Neural cell (in vitro differentiated cells): ENCODE results near the gene IMMP2L.

ENCODE experiments used
- CTCF ChIP-seq: fragments of 450-650 bp; IDR thresholded peaks from 2 replicates; pipeline ENCODE4 v1.5.1; 2014; ENCODE audit warnings: antibody characterized with exemption, mild to moderate bottlenecking, moderate library complexity; ENCODE audit not compliant: poor library complexity, severe bottlenecking
- EP300 ChIP-seq: fragments of 450-650 bp; conservative IDR thresholded peaks from 2 replicates; pipeline ENCODE4 v1.6.1; 2014; ENCODE audit warnings: antibody characterized with exemption, mild to moderate bottlenecking, moderate library complexity; ENCODE audit not compliant: poor library complexity, severe bottlenecking
- EZH2 ChIP-seq: fragments of 200-600, 300-800 bp; shearing (Covaris generic), sonication (generic); IDR thresholded peaks from 2 replicates; pipeline ENCODE4 v1.6.1; 2014; ENCODE audit warnings: antibody characterized with exemption, low read length, borderline replicate concordance, mild to moderate bottlenecking; ENCODE audit not compliant: insufficient read depth, poor library complexity, severe bottlenecking
- MXI1 ChIP-seq: fragments of 450-650 bp; conservative IDR thresholded peaks from 2 replicates; pipeline ENCODE4 v1.6.1; 2014; ENCODE audit warnings: antibody characterized with exemption, mild to moderate bottlenecking; ENCODE audit not compliant: poor library complexity, severe bottlenecking
- POLR2AphosphoS5 ChIP-seq: IDR thresholded peaks from 2 replicates; pipeline ENCODE4 v1.6.1; 2012
- RAD21 ChIP-seq: fragments of 450-650 bp; conservative IDR thresholded peaks from 2 replicates; pipeline ENCODE4 v1.6.1; 2014; ENCODE audit warnings: antibody characterized with exemption, mild to moderate bottlenecking, moderate library complexity
- TAF1 ChIP-seq: IDR thresholded peaks from 2 replicates; pipeline ENCODE4 v1.6.1; 2012; ENCODE audit warnings: low read depth
- TF ChIP-seq, protein P1 (sequence below): IDR thresholded peaks from 2 replicates; pipeline ENCODE4 v1.6.1; 2012; ENCODE audit warnings: borderline replicate concordance

DNA sequence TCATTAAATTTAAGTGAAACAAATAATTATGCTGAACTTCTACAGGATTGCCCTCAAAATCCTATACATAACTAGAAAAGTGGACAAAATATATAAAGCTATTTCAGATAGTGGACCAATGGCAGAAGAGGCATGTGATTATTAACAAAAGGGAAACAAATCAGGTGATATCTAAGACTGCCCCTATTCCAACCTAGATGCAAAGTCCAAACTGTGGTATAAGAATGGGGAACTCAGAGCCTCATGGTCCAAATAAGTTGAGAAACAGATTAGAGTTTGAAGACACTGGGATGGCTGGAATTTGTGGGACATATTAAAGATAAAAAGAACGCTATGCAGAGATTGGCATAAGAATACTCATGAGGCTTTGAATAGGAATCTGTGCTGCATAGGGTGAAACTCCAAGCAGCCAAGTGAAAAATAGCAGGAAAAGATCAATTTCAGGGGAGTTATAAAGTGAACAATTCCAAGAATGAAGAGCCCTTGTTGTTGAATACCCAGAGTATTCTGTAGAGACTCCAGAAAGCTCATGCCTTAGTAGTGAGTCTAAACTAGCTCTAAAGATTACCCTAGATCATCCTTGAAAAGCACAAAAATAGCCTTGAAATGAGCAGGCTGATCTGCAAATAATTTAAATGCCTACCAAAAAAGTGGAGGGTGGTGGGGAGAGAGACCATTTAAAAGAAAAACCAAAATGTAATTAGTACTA lies 152.4 kb downstream of the IMMP2L start:
- TF ChIP-seq EP300 (no peak), CTCF (no peak), MXI1 (no peak), TAF1 (no peak), POLR2AphosphoS5 (no peak), RAD21 (no peak), EZH2 (no peak)
- TF ChIP-seq, protein P1, sequence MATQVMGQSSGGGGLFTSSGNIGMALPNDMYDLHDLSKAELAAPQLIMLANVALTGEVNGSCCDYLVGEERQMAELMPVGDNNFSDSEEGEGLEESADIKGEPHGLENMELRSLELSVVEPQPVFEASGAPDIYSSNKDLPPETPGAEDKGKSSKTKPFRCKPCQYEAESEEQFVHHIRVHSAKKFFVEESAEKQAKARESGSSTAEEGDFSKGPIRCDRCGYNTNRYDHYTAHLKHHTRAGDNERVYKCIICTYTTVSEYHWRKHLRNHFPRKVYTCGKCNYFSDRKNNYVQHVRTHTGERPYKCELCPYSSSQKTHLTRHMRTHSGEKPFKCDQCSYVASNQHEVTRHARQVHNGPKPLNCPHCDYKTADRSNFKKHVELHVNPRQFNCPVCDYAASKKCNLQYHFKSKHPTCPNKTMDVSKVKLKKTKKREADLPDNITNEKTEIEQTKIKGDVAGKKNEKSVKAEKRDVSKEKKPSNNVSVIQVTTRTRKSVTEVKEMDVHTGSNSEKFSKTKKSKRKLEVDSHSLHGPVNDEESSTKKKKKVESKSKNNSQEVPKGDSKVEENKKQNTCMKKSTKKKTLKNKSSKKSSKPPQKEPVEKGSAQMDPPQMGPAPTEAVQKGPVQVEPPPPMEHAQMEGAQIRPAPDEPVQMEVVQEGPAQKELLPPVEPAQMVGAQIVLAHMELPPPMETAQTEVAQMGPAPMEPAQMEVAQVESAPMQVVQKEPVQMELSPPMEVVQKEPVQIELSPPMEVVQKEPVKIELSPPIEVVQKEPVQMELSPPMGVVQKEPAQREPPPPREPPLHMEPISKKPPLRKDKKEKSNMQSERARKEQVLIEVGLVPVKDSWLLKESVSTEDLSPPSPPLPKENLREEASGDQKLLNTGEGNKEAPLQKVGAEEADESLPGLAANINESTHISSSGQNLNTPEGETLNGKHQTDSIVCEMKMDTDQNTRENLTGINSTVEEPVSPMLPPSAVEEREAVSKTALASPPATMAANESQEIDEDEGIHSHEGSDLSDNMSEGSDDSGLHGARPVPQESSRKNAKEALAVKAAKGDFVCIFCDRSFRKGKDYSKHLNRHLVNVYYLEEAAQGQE: no peak
